Choroid plexus epithelial cell (primary cell): ENCODE data around the gene BCL6B.

Experiments
- DNase-seq: peaks from one replicate; pipeline ENCODE4 v3.0.0-alpha.2; 2010; ENCODE audit warnings: low read depth
- H3K4me3 ChIP-seq: 2 replicates; pipeline ENCODE4 v1.5.1; 2011; ENCODE audit warnings: low read depth, mild to moderate bottlenecking, control low read depth, low read length, moderate library complexity
- CTCF ChIP-seq: conservative IDR thresholded peaks from 2 replicates; pipeline ENCODE4 v1.5.1; 2011; ENCODE audit warnings: low read depth, mild to moderate bottlenecking, control low read depth, inconsistent platforms, low read length, moderate library complexity

BCL6B gene

GRCh38 chr17:7029659-7030058 lies 6.8 kb downstream of the BCL6B start:
- DNase-seq, result no peak
- no peak for TF ChIP-seq CTCF
- H3K4me3 ChIP-seq, result no peak overlapping the region

- no peak for DNase-seq
- no peak for TF ChIP-seq CTCF
- H3K4me3 ChIP-seq, result peak overlapping the region; percentile 78
Observed at GRCh38 chr17:7034955-7035590, 12.2 kb downstream of the BCL6B start.

GRCh38 chr17:7035591-7036368 lies 12.9 kb downstream of the BCL6B start, which contains the start of gene SLC16A13:
Gene SLC16A13 (plus strand): TSS chr17:7036015. CDS start chr17:7036383, 368 bp downstream.
- TF ChIP-seq CTCF, result no peak
- peak; percentile 97 for DNase-seq
- peak within 1 kb of the TSS; percentile 78 for H3K4me3 ChIP-seq

- DNase-seq, result no peak
- TF ChIP-seq CTCF, result no peak
- no peak overlapping the region for H3K4me3 ChIP-seq
Observed at GRCh38 chr17:7038025-7038862, 15.4 kb downstream of the BCL6B start.

- TF ChIP-seq CTCF, result no peak
- no peak for DNase-seq
- no peak overlapping the region for H3K4me3 ChIP-seq
Observed at GRCh38 chr17:7039832-7040231, 17.0 kb downstream of the BCL6B start.

- peak overlapping the region; percentile 53 for H3K4me3 ChIP-seq
- DNase-seq, result no peak
- TF ChIP-seq CTCF, result no peak
Observed at GRCh38 chr17:7041607-7042500, 19.0 kb downstream of the BCL6B start.
